ENCODE data around the gene PC. TPM values are rescaled to one million over a fixed set of nuclear protein-coding genes. Genes with fewer than 3 reads are reported as not detected.
A peak's percentile ranks its signal among the peaks of the same experiment; 100 is the strongest.

The PC gene
- total RNA-seq, 1 donor from 2014 or later: 25.7 TPM

- no peak for TF ChIP-seq CTCF (conservative IDR thresholded peaks at IDR 0.05)
- H3K27me3 Mint-ChIP-seq: no peaks in the 10 kb centered on the region
- H3K27ac Mint-ChIP-seq: peak overlapping the region; percentile 2
- no peak overlapping the region for H3K4me3 Mint-ChIP-seq
- peaks cover 36% of the 10 kb centered on the region for H3K4me1 Mint-ChIP-seq (ENCODE audit: unreplicated experiment)
- no peaks in the 10 kb centered on the region for H3K36me3 Mint-ChIP-seq
- H3K9me3 Mint-ChIP-seq: no peaks in the 10 kb centered on the region
- no peak for DNase-seq (ENCODE audit: extremely low spot score, unreplicated experiment)
Observed at GRCh38 chr11:66885950-66886440, 72.2 kb downstream of the PC start.

- no peaks in the 10 kb centered on the region for H3K36me3 Mint-ChIP-seq
- H3K27me3 Mint-ChIP-seq: no peaks in the 10 kb centered on the region
- peaks cover 38% of the 10 kb centered on the region for H3K4me1 Mint-ChIP-seq (ENCODE audit: unreplicated experiment)
- H3K9me3 Mint-ChIP-seq: no peaks in the 10 kb centered on the region
- no peak overlapping the region for H3K27ac Mint-ChIP-seq
- no peak for DNase-seq (ENCODE audit: extremely low spot score, unreplicated experiment)
- no peak overlapping the region for H3K4me3 Mint-ChIP-seq
- TF ChIP-seq CTCF (conservative IDR thresholded peaks at IDR 0.05): no peak
Observed at GRCh38 chr11:66885469-66885868, 72.7 kb downstream of the PC start.

GRCh38 chr11:66884443-66884842 is 73.7 kb downstream of the PC start:
- Mint-ChIP-seq H3K27ac (no peak overlapping the region), H3K4me3 (no peak overlapping the region), H3K9me3 (no peaks in the 10 kb centered on the region), H3K4me1 (ENCODE audit: unreplicated experiment) (peaks cover 35% of the 10 kb centered on the region), H3K36me3 (no peaks in the 10 kb centered on the region), H3K27me3 (no peaks in the 10 kb centered on the region)
- no peak for TF ChIP-seq CTCF (conservative IDR thresholded peaks at IDR 0.05)
- DNase-seq (ENCODE audit: extremely low spot score, unreplicated experiment): no peak

- Mint-ChIP-seq H3K27me3 (no peaks in the 10 kb centered on the region), H3K36me3 (no peaks in the 10 kb centered on the region), H3K27ac (peak overlapping the region; percentile 46), H3K4me3 (no peak overlapping the region), H3K9me3 (no peaks in the 10 kb centered on the region), H3K4me1 (ENCODE audit: unreplicated experiment) (peaks cover 36% of the 10 kb centered on the region)
- no peak for DNase-seq (ENCODE audit: extremely low spot score, unreplicated experiment)
- peak; percentile 83 for TF ChIP-seq CTCF (conservative IDR thresholded peaks at IDR 0.05)
Observed at GRCh38 chr11:66883016-66883965, 74.9 kb downstream of the PC start.

GRCh38 chr11:66882561-66883015 is 75.6 kb downstream of the PC start:
- Mint-ChIP-seq H3K9me3 (no peaks in the 10 kb centered on the region), H3K4me1 (ENCODE audit: unreplicated experiment) (peaks cover 36% of the 10 kb centered on the region), H3K4me3 (no peak overlapping the region), H3K27me3 (no peaks in the 10 kb centered on the region), H3K27ac (peak overlapping the region; percentile 46), H3K36me3 (no peaks in the 10 kb centered on the region)
- DNase-seq (ENCODE audit: extremely low spot score, unreplicated experiment): no peak
- TF ChIP-seq CTCF (conservative IDR thresholded peaks at IDR 0.05): no peak

Data from type B pancreatic cell (in vitro differentiated cells).